Measurements from ENCODE around the gene SLC4A5. TPM values are rescaled to one million over a fixed set of nuclear protein-coding genes. Genes with fewer than 3 reads are reported as not detected.

SLC4A5 gene
- total RNA-seq, 2 donors from 2014 or later = 6.2 to 65.9 TPM

DNA sequence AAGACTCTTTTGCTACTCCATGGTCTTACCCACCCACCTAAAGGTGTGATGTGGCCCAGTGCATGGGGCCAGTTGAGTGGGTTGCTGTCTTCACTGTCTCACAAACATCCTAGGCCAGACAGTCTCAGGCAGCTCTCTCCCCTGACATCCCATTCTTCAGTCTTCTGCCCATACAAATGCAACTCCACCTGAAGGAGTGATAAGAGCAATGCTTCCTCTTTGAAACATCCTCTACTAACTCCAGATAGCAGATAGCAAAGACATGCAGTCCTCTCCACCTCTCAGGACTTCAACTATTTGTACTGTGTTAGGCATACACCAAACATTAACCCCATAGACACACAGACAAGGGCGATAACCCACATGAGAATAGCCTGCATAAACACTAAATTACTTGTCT lies 73.5 kb downstream of the SLC4A5 start:
- DNase-seq (ENCODE audit: low spot score) = no peak
- TF ChIP-seq POLR2AphosphoS5 (IDR thresholded peaks at IDR 0.05) (no peak), POLR2A (IDR thresholded peaks at IDR 0.05) (no peak)
- TF ChIP-seq, protein P1, sequence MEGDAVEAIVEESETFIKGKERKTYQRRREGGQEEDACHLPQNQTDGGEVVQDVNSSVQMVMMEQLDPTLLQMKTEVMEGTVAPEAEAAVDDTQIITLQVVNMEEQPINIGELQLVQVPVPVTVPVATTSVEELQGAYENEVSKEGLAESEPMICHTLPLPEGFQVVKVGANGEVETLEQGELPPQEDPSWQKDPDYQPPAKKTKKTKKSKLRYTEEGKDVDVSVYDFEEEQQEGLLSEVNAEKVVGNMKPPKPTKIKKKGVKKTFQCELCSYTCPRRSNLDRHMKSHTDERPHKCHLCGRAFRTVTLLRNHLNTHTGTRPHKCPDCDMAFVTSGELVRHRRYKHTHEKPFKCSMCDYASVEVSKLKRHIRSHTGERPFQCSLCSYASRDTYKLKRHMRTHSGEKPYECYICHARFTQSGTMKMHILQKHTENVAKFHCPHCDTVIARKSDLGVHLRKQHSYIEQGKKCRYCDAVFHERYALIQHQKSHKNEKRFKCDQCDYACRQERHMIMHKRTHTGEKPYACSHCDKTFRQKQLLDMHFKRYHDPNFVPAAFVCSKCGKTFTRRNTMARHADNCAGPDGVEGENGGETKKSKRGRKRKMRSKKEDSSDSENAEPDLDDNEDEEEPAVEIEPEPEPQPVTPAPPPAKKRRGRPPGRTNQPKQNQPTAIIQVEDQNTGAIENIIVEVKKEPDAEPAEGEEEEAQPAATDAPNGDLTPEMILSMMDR (IDR thresholded peaks at IDR 0.05) = no peak
- intact Hi-C loops (cut with DNase I) = no loop called here
- Histone ChIP-seq H3K27me3 (replicated peaks; ENCODE audit: insufficient read depth) (no peaks in the 10 kb centered on the region), H3K4me1 (replicated peaks) (no peaks in the 10 kb centered on the region), H3K4me3 (no peak overlapping the region), H3K27ac (no peak overlapping the region), H3K9me3 (no peaks in the 10 kb centered on the region), H3K36me3 (no peaks in the 10 kb centered on the region)
- 93% methylated on average over 1 of the region's 1 CpG for WGBS

DNA sequence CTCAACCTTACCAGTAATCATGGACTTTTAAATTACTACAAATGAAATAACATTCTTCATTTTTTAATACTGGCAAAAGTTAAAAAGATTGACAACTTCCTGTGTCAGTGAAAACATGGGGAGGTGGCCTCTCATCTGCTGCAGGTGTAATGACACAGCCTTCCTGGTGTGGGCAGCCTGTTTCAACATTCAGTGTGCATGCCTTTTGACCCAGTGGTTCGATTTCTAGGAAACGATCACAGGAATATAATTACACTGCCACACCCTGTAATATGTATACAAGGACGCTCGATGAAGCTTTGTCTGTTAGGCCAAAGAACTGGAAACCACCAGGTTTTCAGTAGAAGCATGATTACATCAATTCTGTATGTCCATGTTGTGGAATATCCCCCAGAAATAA lies 76.1 kb downstream of the SLC4A5 start:
- no peaks in the 10 kb centered on the region for H3K9me3 ChIP-seq
- no peaks in the 10 kb centered on the region for H3K36me3 ChIP-seq
- H3K4me1 ChIP-seq (replicated peaks) = no peaks in the 10 kb centered on the region
- no peak for DNase-seq (ENCODE audit: low spot score)
- no peak for TF ChIP-seq POLR2A (IDR thresholded peaks at IDR 0.05)
- TF ChIP-seq, protein P1 (IDR thresholded peaks at IDR 0.05) = peak in 1 of 4 experiments; percentile 27
- no peak for TF ChIP-seq POLR2AphosphoS5 (IDR thresholded peaks at IDR 0.05)
- no peak overlapping the region for H3K27ac ChIP-seq
- WGBS = 34% methylated on average over 4 of the region's 4 CpGs
- intact Hi-C loops (cut with DNase I) = no loop called here
- H3K4me3 ChIP-seq = no peak overlapping the region
- no peaks in the 10 kb centered on the region for H3K27me3 ChIP-seq (replicated peaks; ENCODE audit: insufficient read depth)

DNA sequence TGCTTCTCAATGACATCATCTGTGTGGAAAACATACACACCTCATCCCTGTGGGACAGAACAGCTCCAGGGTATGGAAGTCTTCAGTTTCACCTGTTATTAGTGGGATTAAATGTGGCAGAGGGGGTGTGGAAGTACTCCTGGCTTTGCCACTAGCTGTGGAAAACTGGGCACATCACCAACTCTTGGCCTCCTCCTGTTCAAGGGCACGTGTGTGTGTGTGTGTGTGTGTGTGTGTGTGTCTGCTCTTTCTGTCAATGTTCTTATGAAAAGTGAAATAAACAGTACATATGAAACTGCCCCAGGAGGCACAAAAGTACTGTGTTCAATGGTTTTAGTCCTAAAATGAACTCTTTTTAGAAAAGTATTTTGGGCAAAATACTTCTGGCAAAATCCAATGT lies 78.9 kb downstream of the SLC4A5 start:
- no peak for TF ChIP-seq POLR2A (IDR thresholded peaks at IDR 0.05)
- TF ChIP-seq, protein P1 (IDR thresholded peaks at IDR 0.05) = no peak
- H3K27ac ChIP-seq = no peak overlapping the region
- no peaks in the 10 kb centered on the region for H3K27me3 ChIP-seq (replicated peaks; ENCODE audit: insufficient read depth)
- WGBS = 7% methylated on average over 1 of the region's 1 CpG
- intact Hi-C loops (cut with DNase I) = no loop called here
- H3K36me3 ChIP-seq = no peaks in the 10 kb centered on the region
- no peaks in the 10 kb centered on the region for H3K9me3 ChIP-seq
- H3K4me1 ChIP-seq (replicated peaks) = no peaks in the 10 kb centered on the region
- DNase-seq (ENCODE audit: low spot score) = no peak
- no peak overlapping the region for H3K4me3 ChIP-seq

DNA sequence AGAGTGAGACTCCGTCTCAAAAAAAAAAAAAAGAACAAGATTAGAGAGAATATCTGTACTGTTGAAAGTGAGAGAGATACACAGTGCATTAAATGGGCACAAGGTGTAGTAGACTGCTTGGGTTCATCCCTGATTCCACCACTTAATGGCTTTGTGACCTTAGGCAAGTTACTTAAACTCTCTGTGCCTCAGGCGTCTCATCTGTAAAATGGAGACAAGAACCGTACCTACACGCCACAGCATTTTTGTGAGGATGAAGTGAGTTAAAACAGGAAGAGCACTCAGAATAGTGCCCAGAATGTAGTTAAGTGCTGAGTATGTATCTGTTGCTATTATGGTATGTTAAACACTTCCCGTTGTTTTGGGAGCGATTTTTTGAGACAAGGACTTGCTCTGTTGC lies 80.5 kb downstream of the SLC4A5 start:
- intact Hi-C loops (cut with DNase I) = no loop called here
- no peak for TF ChIP-seq POLR2AphosphoS5 (IDR thresholded peaks at IDR 0.05)
- no peaks in the 10 kb centered on the region for H3K9me3 ChIP-seq
- H3K36me3 ChIP-seq = no peaks in the 10 kb centered on the region
- WGBS = 96% methylated on average over 6 of the region's 6 CpGs
- H3K4me1 ChIP-seq (replicated peaks) = no peaks in the 10 kb centered on the region
- DNase-seq (ENCODE audit: low spot score) = no peak
- H3K27me3 ChIP-seq (replicated peaks; ENCODE audit: insufficient read depth) = no peaks in the 10 kb centered on the region
- H3K4me3 ChIP-seq = no peak overlapping the region
- H3K27ac ChIP-seq = no peak overlapping the region

DNA sequence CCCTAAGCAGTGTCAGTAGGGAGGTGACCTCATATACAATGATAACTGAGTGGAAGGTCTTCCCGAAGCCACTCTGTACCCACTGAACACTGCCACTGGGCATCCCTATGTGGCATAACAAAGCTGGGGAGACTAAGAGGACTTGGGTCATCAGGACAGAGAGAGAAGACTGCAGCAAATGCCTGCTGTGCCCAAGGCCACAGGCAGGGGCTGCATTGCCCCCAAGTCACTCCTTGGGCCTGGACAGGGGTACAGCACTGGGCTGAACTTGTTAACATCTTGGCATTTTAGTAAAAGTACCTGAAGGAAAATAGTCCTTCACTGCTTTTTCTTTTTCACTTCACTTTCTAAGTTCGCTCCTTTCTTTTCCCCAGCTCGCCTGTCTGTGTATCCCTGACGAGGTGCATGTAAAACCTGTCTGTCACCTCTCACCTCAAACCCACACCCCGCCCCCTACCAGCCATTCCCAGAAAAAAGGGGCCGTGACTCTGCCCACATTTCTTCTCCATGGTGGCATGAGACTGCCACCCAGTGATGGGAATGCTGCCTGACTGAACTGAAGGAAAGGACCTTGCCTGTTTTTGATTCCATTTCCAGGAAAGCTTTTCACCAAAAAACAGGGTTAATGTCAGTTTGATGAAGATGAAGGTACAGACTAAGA lies 81.9 kb downstream of the SLC4A5 start:
- no peak overlapping the region for H3K4me3 ChIP-seq
- no peaks in the 10 kb centered on the region for H3K27me3 ChIP-seq (replicated peaks; ENCODE audit: insufficient read depth)
- peak; percentile 13 for DNase-seq (ENCODE audit: low spot score)
- H3K4me1 ChIP-seq (replicated peaks) = no peaks in the 10 kb centered on the region
- H3K27ac ChIP-seq = no peak overlapping the region
- intact Hi-C loops (cut with DNase I) = no loop called here
- 32% methylated on average over 6 of the region's 6 CpGs for WGBS
- H3K9me3 ChIP-seq = no peaks in the 10 kb centered on the region
- H3K36me3 ChIP-seq = no peaks in the 10 kb centered on the region
- TF ChIP-seq, protein P1 (IDR thresholded peaks at IDR 0.05) = peak in 2 of 4 experiments; percentile 32 to 40
- TF ChIP-seq POLR2A (IDR thresholded peaks at IDR 0.05) = no peak

Data from prostate gland (tissue), 2 donors.